Loucy (cell line): Measurements from ENCODE around the gene VPS52.

Experiments used
- H2AFZ ChIP-seq: fragments of 200-600 bp; sonication (generic); 2 replicates; pipeline ENCODE4 v1.6.0; 2016; ENCODE audit warnings: antibody characterized with exemption, mild to moderate bottlenecking, low read length, moderate library complexity
- H3F3A ChIP-seq: fragments of 200-600 bp; 2 replicates; pipeline ENCODE4 v1.6.0; 2016; ENCODE audit warnings: antibody characterized with exemption, low read depth, mild to moderate bottlenecking
- H3K27me3 ChIP-seq: fragments of 200-600 bp; sonication (generic); 2 replicates; pipeline ENCODE4 v1.6.1; 2014; ENCODE audit warnings: low read length, mild to moderate bottlenecking; ENCODE audit not compliant: insufficient read depth, poor library complexity, severe bottlenecking
- H3K36me3 ChIP-seq: fragments of 200-600 bp; sonication (generic); 2 replicates; pipeline ENCODE4 v1.6.1; 2016; ENCODE audit warnings: low read length; ENCODE audit not compliant: insufficient read depth
- H3K4me1 ChIP-seq: fragments of 200-600 bp; sonication (generic); 2 replicates; pipeline ENCODE4 v1.5.1; 2014; ENCODE audit warnings: low read length, mild to moderate bottlenecking; ENCODE audit not compliant: insufficient read depth, poor library complexity, severe bottlenecking
- H3K4me2 ChIP-seq: fragments of 200-600 bp; sonication (generic); 2 replicates; pipeline ENCODE4 v1.6.0; 2014; ENCODE audit warnings: antibody characterized with exemption, low read length, low read depth, mild to moderate bottlenecking; ENCODE audit not compliant: poor library complexity, severe bottlenecking
- H3K4me3 ChIP-seq: fragments of 200-600 bp; sonication (generic); 2 replicates; pipeline ENCODE4 v1.5.1; 2014; ENCODE audit warnings: low read length, mild to moderate bottlenecking, mixed read lengths; ENCODE audit not compliant: poor library complexity, severe bottlenecking
- H3K79me2 ChIP-seq: fragments of 200-600 bp; sonication (generic); 2 replicates; pipeline ENCODE4 v1.6.1; 2014; ENCODE audit warnings: low read length; ENCODE audit not compliant: insufficient read depth
- H3K9ac ChIP-seq: fragments of 200-600 bp; sonication (generic); 2 replicates; pipeline ENCODE4 v1.6.0; 2014; ENCODE audit warnings: mild to moderate bottlenecking, low read depth, low read length, moderate library complexity; ENCODE audit not compliant: poor library complexity, severe bottlenecking
- H3K9me2 ChIP-seq: fragments of 200-600 bp; sonication (generic); replicated peaks from 2 replicates; pipeline ENCODE4 v1.6.1; 2016; ENCODE audit warnings: low read depth, low read length, mixed read lengths
- H3K9me3 ChIP-seq: fragments of 200-600 bp; sonication (generic); 2 replicates; pipeline ENCODE4 v1.6.1; 2014; ENCODE audit warnings: mild to moderate bottlenecking, antibody characterized with exemption, low read length, low read depth; ENCODE audit not compliant: insufficient read depth
- H4K20me1 ChIP-seq: fragments of 200-600 bp; sonication (generic); 2 replicates; pipeline ENCODE4 v1.6.0; 2014; ENCODE audit warnings: antibody characterized with exemption, low read length, mild to moderate bottlenecking; ENCODE audit not compliant: insufficient read depth, poor library complexity, severe bottlenecking
- EZH2phosphoT487 ChIP-seq: fragments of 200-600 bp; IDR thresholded peaks from 2 replicates; pipeline ENCODE4 v1.6.1; 2018; ENCODE audit warnings: antibody characterized with exemption, mild to moderate bottlenecking, moderate library complexity, borderline replicate concordance
- TF ChIP-seq, protein P1 (sequence below): fragments of 200-600 bp; sonication (generic); conservative IDR thresholded peaks from 2 replicates; pipeline ENCODE4 v1.5.1; 2014; ENCODE audit warnings: mild to moderate bottlenecking, antibody characterized with exemption, low read length

Gene VPS52

GRCh38 chr6:33315793-33316602 is 44.3 kb upstream of the VPS52 start:
- Histone ChIP-seq H3K9ac (no peak overlapping the region), H3K4me2 (no peak overlapping the region), H3K9me3 (no peaks in the 10 kb centered on the region), H3F3A (peaks cover 6% of the 10 kb centered on the region; the same call in 1 of the 2 replicates), H3K36me3 (peaks cover 23% of the 10 kb centered on the region; the same call in 1 of the 2 replicates), H3K79me2 (peaks cover 72% of the 10 kb centered on the region), H4K20me1 (peaks cover 42% of the 10 kb centered on the region), H3K9me2 (no peaks in the 10 kb centered on the region), H3K27me3 (no peaks in the 10 kb centered on the region), H3K4me1 (peaks cover 50% of the 10 kb centered on the region), H2AFZ (no peak overlapping the region), H3K4me3 (no peak overlapping the region)
- TF ChIP-seq EZH2phosphoT487 = no peak
- TF ChIP-seq, protein P1, sequence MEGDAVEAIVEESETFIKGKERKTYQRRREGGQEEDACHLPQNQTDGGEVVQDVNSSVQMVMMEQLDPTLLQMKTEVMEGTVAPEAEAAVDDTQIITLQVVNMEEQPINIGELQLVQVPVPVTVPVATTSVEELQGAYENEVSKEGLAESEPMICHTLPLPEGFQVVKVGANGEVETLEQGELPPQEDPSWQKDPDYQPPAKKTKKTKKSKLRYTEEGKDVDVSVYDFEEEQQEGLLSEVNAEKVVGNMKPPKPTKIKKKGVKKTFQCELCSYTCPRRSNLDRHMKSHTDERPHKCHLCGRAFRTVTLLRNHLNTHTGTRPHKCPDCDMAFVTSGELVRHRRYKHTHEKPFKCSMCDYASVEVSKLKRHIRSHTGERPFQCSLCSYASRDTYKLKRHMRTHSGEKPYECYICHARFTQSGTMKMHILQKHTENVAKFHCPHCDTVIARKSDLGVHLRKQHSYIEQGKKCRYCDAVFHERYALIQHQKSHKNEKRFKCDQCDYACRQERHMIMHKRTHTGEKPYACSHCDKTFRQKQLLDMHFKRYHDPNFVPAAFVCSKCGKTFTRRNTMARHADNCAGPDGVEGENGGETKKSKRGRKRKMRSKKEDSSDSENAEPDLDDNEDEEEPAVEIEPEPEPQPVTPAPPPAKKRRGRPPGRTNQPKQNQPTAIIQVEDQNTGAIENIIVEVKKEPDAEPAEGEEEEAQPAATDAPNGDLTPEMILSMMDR = no peak

GRCh38 chr6:33314943-33315792 is 43.5 kb upstream of the VPS52 start:
- Histone ChIP-seq H3K4me2 (peak overlapping the region; percentile 95), H4K20me1 (peaks cover 39% of the 10 kb centered on the region), H3K27me3 (no peaks in the 10 kb centered on the region), H3K4me3 (peak overlapping the region; percentile 94), H3K36me3 (peaks cover 16% of the 10 kb centered on the region; the same call in 1 of the 2 replicates), H3K9me2 (no peaks in the 10 kb centered on the region), H3K9me3 (no peaks in the 10 kb centered on the region), H3K79me2 (peaks cover 72% of the 10 kb centered on the region), H3K4me1 (peaks cover 44% of the 10 kb centered on the region), H3F3A (peaks cover 6% of the 10 kb centered on the region; the same call in 1 of the 2 replicates), H2AFZ (no peak overlapping the region), H3K9ac (no peak overlapping the region)
- TF ChIP-seq EZH2phosphoT487 = no peak
- TF ChIP-seq, protein P1 = no peak

GRCh38 chr6:33314515-33314942 is 42.9 kb upstream of the VPS52 start:
- Histone ChIP-seq H3F3A (peaks cover 6% of the 10 kb centered on the region; the same call in 1 of the 2 replicates), H4K20me1 (peaks cover 35% of the 10 kb centered on the region)

More at GRCh38 chr6:33314515-33314942, 42.9 kb upstream of the VPS52 start:
- TF ChIP-seq EZH2phosphoT487 = no peak
- TF ChIP-seq, protein P1 = no peak
- H3K4me3 ChIP-seq = peak overlapping the region; percentile 94
- H3K9ac ChIP-seq = peak overlapping the region; percentile 93
- peaks cover 39% of the 10 kb centered on the region for H3K4me1 ChIP-seq
- H3K27me3 ChIP-seq = no peaks in the 10 kb centered on the region
- no peaks in the 10 kb centered on the region for H3K9me3 ChIP-seq
- no peaks in the 10 kb centered on the region for H3K9me2 ChIP-seq
- H2AFZ ChIP-seq = peak overlapping the region; percentile 79
- H3K4me2 ChIP-seq = peak overlapping the region; percentile 95
- H3K79me2 ChIP-seq = peaks cover 70% of the 10 kb centered on the region
- peaks cover 10% of the 10 kb centered on the region; the same call in 1 of the 2 replicates for H3K36me3 ChIP-seq
